Measurements from ENCODE around the gene LYRM7.
A peak's percentile ranks its signal among the peaks of the same experiment; 100 is the strongest.
"Not testable (repeated sequence)": the region's sequence is repeated elsewhere in the genome, so short reads cannot be mapped to it uniquely, and the experiment has no call there.

Gene LYRM7

GRCh38 chr5:131170540-131171275 lies at the start of gene LYRM7:
Gene LYRM7, plus strand, starts transcription at chr5:131170944. Its CDS starts 77 bp downstream, at chr5:131171021.
- DNase-seq (ENCODE audit: low read depth in 2 of 2): peak; percentile 92 to 95

GRCh38 chr5:131127244-131127643 lies 43.5 kb upstream of the LYRM7 start:
- DNase-seq (ENCODE audit: low read depth in 2 of 2): not testable (repeated sequence)

- no peak for DNase-seq (ENCODE audit: low read depth in 2 of 2)
These were observed 41.4 kb upstream of the LYRM7 start for GRCh38 chr5:131129306-131129705.

- not testable (repeated sequence) for DNase-seq (ENCODE audit: low read depth in 2 of 2)
These were observed 37.7 kb upstream of the LYRM7 start for GRCh38 chr5:131133091-131133490.

- not testable (repeated sequence) for DNase-seq (ENCODE audit: low read depth in 2 of 2)
These were observed 32.3 kb upstream of the LYRM7 start for GRCh38 chr5:131138406-131138805.

- DNase-seq (ENCODE audit: low read depth in 2 of 2): no peak
These were observed 31.4 kb upstream of the LYRM7 start for GRCh38 chr5:131139321-131139720.

- no peak for DNase-seq (ENCODE audit: low read depth in 2 of 2)
These were observed 27.6 kb upstream of the LYRM7 start for GRCh38 chr5:131142970-131143617.

- DNase-seq (ENCODE audit: low read depth in 2 of 2): no peak
These were observed 23.5 kb upstream of the LYRM7 start for GRCh38 chr5:131147258-131147657.

- DNase-seq (ENCODE audit: low read depth in 2 of 2): no peak
These were observed 21.9 kb upstream of the LYRM7 start for GRCh38 chr5:131148835-131149234.

- no peak for DNase-seq (ENCODE audit: low read depth in 2 of 2)
These were observed 20.3 kb upstream of the LYRM7 start for GRCh38 chr5:131150408-131150807.

- no peak for DNase-seq (ENCODE audit: low read depth in 2 of 2)
These were observed 19.5 kb upstream of the LYRM7 start for GRCh38 chr5:131151216-131151615.

- no peak for DNase-seq (ENCODE audit: low read depth in 2 of 2)
These were observed 14.4 kb upstream of the LYRM7 start for GRCh38 chr5:131156385-131156784.

- DNase-seq (ENCODE audit: low read depth in 2 of 2): no peak
These were observed 13.8 kb upstream of the LYRM7 start for GRCh38 chr5:131156957-131157356.

GRCh38 chr5:131160134-131160533 lies 10.6 kb upstream of the LYRM7 start:
- DNase-seq (ENCODE audit: low read depth in 2 of 2): no peak

- DNase-seq (ENCODE audit: low read depth in 2 of 2): no peak
These were observed 7.2 kb upstream of the LYRM7 start for GRCh38 chr5:131163276-131164119.

GRCh38 chr5:131164191-131165118 lies 6.3 kb upstream of the LYRM7 start:
- peak; percentile 56 to 62 for DNase-seq (ENCODE audit: low read depth in 2 of 2)

GRCh38 chr5:131165119-131165727 lies 5.5 kb upstream of the LYRM7 start, which contains the start of gene HINT1:
Gene HINT1, minus strand, starts transcription at chr5:131165256. Its CDS starts 51 bp downstream, at chr5:131165205.
- peak; percentile 91 for DNase-seq (ENCODE audit: low read depth in 2 of 2)

GRCh38 chr5:131167615-131168014 lies 3.1 kb upstream of the LYRM7 start:
- no peak for DNase-seq (ENCODE audit: low read depth in 2 of 2)

GRCh38 chr5:131169810-131170539 lies 769 bp upstream of the LYRM7 start:
- DNase-seq (ENCODE audit: low read depth in 2 of 2): no peak

GRCh38 chr5:131171276-131171810 lies 599 bp downstream of the LYRM7 start:
- DNase-seq (ENCODE audit: low read depth in 2 of 2): no peak
